Kidney epithelial cell (primary cell): ENCODE results near the gene SGPL1. TPM values are rescaled to one million over a fixed set of nuclear protein-coding genes. Genes with fewer than 3 reads are reported as not detected.

ENCODE experiments used
- DNase-seq: peaks from one replicate; pipeline ENCODE4 v3.0.0-alpha.2; 2010; ENCODE audit warnings: low read depth
- H3K27me3 ChIP-seq: 2 replicates; pipeline ENCODE4 v1.6.0; 2011; ENCODE audit warnings: low read length; ENCODE audit not compliant: control insufficient read depth, insufficient read depth
- H3K36me3 ChIP-seq: 2 replicates; pipeline ENCODE4 v1.5.1; 2011; ENCODE audit warnings: low read length; ENCODE audit not compliant: control insufficient read depth, insufficient read depth
- H3K4me3 ChIP-seq: 2 replicates; pipeline ENCODE4 v1.5.1; 2011; ENCODE audit warnings: low read depth, mild to moderate bottlenecking, control low read depth, low read length
- CTCF ChIP-seq: IDR thresholded peaks from 2 replicates; pipeline ENCODE4 v1.5.1; 2011; ENCODE audit warnings: mild to moderate bottlenecking, moderate library complexity, low read length, control low read depth, inconsistent platforms; ENCODE audit not compliant: insufficient read depth, poor library complexity, severe bottlenecking
- total RNA-seq: library from RNA; depleted of rRNA; stranded (reverse); fragments of >200 nt; gene quantifications from 2 replicates; pipeline ENCODE4 v1.2.3, GENCODE V29; 2015

Gene SGPL1
- total RNA-seq, 1 donor from 2014 or later = 83.5 TPM

- H3K4me3 ChIP-seq = no peak overlapping the region
- H3K36me3 ChIP-seq = no peaks in the 10 kb centered on the region
- H3K27me3 ChIP-seq = peaks cover 34% of the 10 kb centered on the region
Observed at GRCh38 chr10:70906953-70907636, 91.3 kb downstream of the SGPL1 start.

GRCh38 chr10:70907637-70908405, 92.1 kb downstream of the SGPL1 start:
- TF ChIP-seq CTCF = no peak
- Histone ChIP-seq H3K27me3 (peaks cover 38% of the 10 kb centered on the region), H3K4me3 (no peak overlapping the region), H3K36me3 (no peaks in the 10 kb centered on the region)
- no peak for DNase-seq

More at GRCh38 chr10:70906953-70907636, 91.3 kb downstream of the SGPL1 start:
- TF ChIP-seq CTCF = no peak
- DNase-seq = no peak

- no peak for TF ChIP-seq CTCF
- Histone ChIP-seq H3K27me3 (peaks cover 43% of the 10 kb centered on the region), H3K4me3 (no peak overlapping the region), H3K36me3 (no peaks in the 10 kb centered on the region)
- DNase-seq = no peak
Observed at GRCh38 chr10:70908406-70909296, 92.9 kb downstream of the SGPL1 start.

- H3K36me3 ChIP-seq = no peaks in the 10 kb centered on the region
- H3K27me3 ChIP-seq = peaks cover 49% of the 10 kb centered on the region
- H3K4me3 ChIP-seq = no peak overlapping the region
- DNase-seq = no peak
- no peak for TF ChIP-seq CTCF
Observed at GRCh38 chr10:70909326-70909935, 93.7 kb downstream of the SGPL1 start.

- no peak for TF ChIP-seq CTCF
- Histone ChIP-seq H3K27me3 (peaks cover 48% of the 10 kb centered on the region), H3K4me3 (no peak overlapping the region), H3K36me3 (no peaks in the 10 kb centered on the region)
- DNase-seq = no peak
Observed at GRCh38 chr10:70910486-70911341, 95.0 kb downstream of the SGPL1 start.
